GM19438 (cell line): Measurements from ENCODE around the gene PARD3B.

Experiments
- ATAC-seq: cut with Tn5 transposase; IDR thresholded peaks from one replicate; pipeline ENCODE4 v1.9.1; 2021; ENCODE audit warnings: low read depth; ENCODE audit not compliant: unreplicated experiment

PARD3B gene

GRCh38 chr2:205511641-205512040 is 966.4 kb downstream of the PARD3B start:
- ATAC-seq, result no peak

- ATAC-seq, result no peak
These were observed 975.0 kb downstream of the PARD3B start for GRCh38 chr2:205520311-205520710.

GRCh38 chr2:205524656-205525055 is 979.4 kb downstream of the PARD3B start:
- ATAC-seq, result no peak

- no peak for ATAC-seq
These were observed 982.5 kb downstream of the PARD3B start for GRCh38 chr2:205527801-205528200.

GRCh38 chr2:205531072-205531471 is 985.8 kb downstream of the PARD3B start:
- no peak for ATAC-seq

GRCh38 chr2:205531489-205532148 is 986.3 kb downstream of the PARD3B start:
- no peak for ATAC-seq

GRCh38 chr2:205535001-205535400 is 989.7 kb downstream of the PARD3B start:
- ATAC-seq, result no peak

- ATAC-seq, result no peak
These were observed 994.3 kb downstream of the PARD3B start for GRCh38 chr2:205539603-205540002.

- ATAC-seq, result no peak
These were observed 994.8 kb downstream of the PARD3B start for GRCh38 chr2:205540036-205540435.

GRCh38 chr2:205543262-205543843 is 998.1 kb downstream of the PARD3B start:
- ATAC-seq, result no peak

- ATAC-seq, result no peak
These were observed 998.8 kb downstream of the PARD3B start for GRCh38 chr2:205543937-205544702.

GRCh38 chr2:205545971-205546816 is 1000.9 kb downstream of the PARD3B start:
- ATAC-seq, result no peak

- no peak for ATAC-seq
These were observed 1010.4 kb downstream of the PARD3B start for GRCh38 chr2:205555566-205556230.

- no peak for ATAC-seq
These were observed 1011.1 kb downstream of the PARD3B start for GRCh38 chr2:205556357-205556756.

GRCh38 chr2:205556841-205557539 is 1011.7 kb downstream of the PARD3B start:
- no peak for ATAC-seq

GRCh38 chr2:205557873-205558272 is 1012.6 kb downstream of the PARD3B start:
- no peak for ATAC-seq

- ATAC-seq, result no peak
These were observed 1016.2 kb downstream of the PARD3B start for GRCh38 chr2:205561441-205561840.

GRCh38 chr2:205563646-205564045 is 1018.4 kb downstream of the PARD3B start:
- no peak for ATAC-seq

- no peak for ATAC-seq
These were observed 1019.3 kb downstream of the PARD3B start for GRCh38 chr2:205564346-205565141.
